Heart left ventricle (tissue), 16 donors: ENCODE data around the gene LDHD. TPM values are rescaled to one million over a fixed set of nuclear protein-coding genes. Genes with fewer than 3 reads are reported as not detected.
A peak's percentile ranks its signal among the peaks of the same experiment; 100 is the strongest.

ENCODE experiments used
- ATAC-seq, 4 donors: fragments of 200-7000 bp; cut with Tn5 transposase; one replicate each; pipeline ENCODE4 v1.9.1; 2020 to 2022; ENCODE audit warnings: moderate library complexity in 4 of 4, mild to moderate bottlenecking in 3 of 4, moderate number of reproducible peaks in 1 of 4
- DNase-seq, 5 donors: peaks; one replicate each; pipeline ENCODE4 v3.0.0-alpha.2; 2020
- H3K27ac ChIP-seq, 12 donors: fragments of 200-600 bp; sonication (generic) in 4 of 12; one replicate each; pipeline versions ENCODE4 v1.5.0 to v1.8.0; 2016 to 2022; ENCODE audit warnings: mild to moderate bottlenecking in 2 of 12
- H3K27me3 ChIP-seq, 9 donors: fragments of 200-600 bp; sonication (generic) in 2 of 9; one replicate each; pipeline versions ENCODE4 v1.5.1 to v1.8.0; 2016 to 2022; ENCODE audit warnings: mild to moderate bottlenecking in 3 of 9
- H3K36me3 ChIP-seq, 9 donors: fragments of 200-600 bp; sonication (generic) in 2 of 9; one replicate each; pipeline versions ENCODE4 v1.5.0 to v1.8.0; 2018 to 2022; ENCODE audit warnings: mild to moderate bottlenecking in 2 of 9
- H3K4me1 ChIP-seq, 12 donors: fragments of 200-600 bp; sonication (generic) in 4 of 12; one replicate each; pipeline versions ENCODE4 v1.5.0 to v1.8.0; 2016 to 2022; ENCODE audit warnings: mild to moderate bottlenecking in 3 of 12
- H3K4me3 ChIP-seq, 12 donors: fragments of 200-600 bp; sonication (generic) in 4 of 12; one replicate each; pipeline versions ENCODE4 v1.5.0 to v1.8.0; 2017 to 2022; ENCODE audit warnings: mild to moderate bottlenecking in 9 of 12, moderate library complexity in 4 of 12
- H3K9me3 ChIP-seq, 12 donors: fragments of 200-600 bp; sonication (generic) in 4 of 12; one replicate each; pipeline versions ENCODE4 v1.5.0 to v1.8.0; 2016 to 2022; ENCODE audit warnings: mild to moderate bottlenecking in 1 of 12
- CTCF ChIP-seq, 12 donors: fragments of 200-600 bp; sonication (generic) in 4 of 12; IDR thresholded peaks; one replicate each; pipeline versions ENCODE4 v1.5.0 to v1.8.0; 2018 to 2022; ENCODE audit warnings: antibody characterized with exemption in 12 of 12, mild to moderate bottlenecking in 5 of 12
- POLR2A ChIP-seq, 2 donors: fragments of 450-650 bp; IDR thresholded peaks; one replicate each; pipeline ENCODE4 v1.6.1; 2017; ENCODE audit warnings: antibody characterized with exemption in 2 of 2, mild to moderate bottlenecking in 2 of 2, moderate library complexity in 2 of 2
- WGBS, 4 donors: extraction: QIAGEN DNeasy Blood & Tissue Kit in 2 of 4; methylation state at CpG; one replicate each; pipeline versions ENCODE4 v1.1.5 to v1.1.7; 2013 to 2018; 5-methylcytosine and 5-hydroxymethylcytosine counted together
- intact Hi-C, 10 donors: fragments of 100-400 bp; cut with DNase I; formaldehyde crosslinking; loops; one replicate each; pipeline versions ENCODE4 v1.11.1 to v1.14.2; 2022
- polyA plus RNA-seq, 2 donors: library from polyadenylated mRNA; stranded (reverse); fragments of 200-250 nt; gene quantifications; one replicate each; pipeline ENCODE4 v1.2.3, GENCODE V29; 2013
- total RNA-seq, 9 donors: library from RNA; depleted of rRNA in 2 of 9; stranded (reverse); fragments of >200 nt in 2 of 9; fragmentation: NEBNext Ultra II Directional in 3 of 9; extraction: Animal tissue kit (Norgen Biotek cat#: 25700) in 3 of 9; gene quantifications; one replicate each; pipeline versions ENCODE4 v1.1.0 to v1.2.4, GENCODE V29; 2016 to 2023
- donor health status: ischemic (EF 13 %, LVEDD 7.1; RV severe dilation, severe dysfunction).
- donor health status: healthy with polysubstance abuse.
- donor health status: DM: no; HTN: yes; CAD: no.
- donor health status: DM: no; HTN: no; CAD: no.
- donor health status: ischemic (EF 25% LVEDD 6.9; RV normal size, moderate dysfunction).
- donor health status: ischemic (EF 25% LVEDD 5.7; RV mildly dilated, moderate dysfunction).
- donor health status: healthy.
- donor health status: DM: yes; HTN: yes; CAD: no.
- donor health status: ischemic (EF 35%, LVEDD 5.7; RV mildly dilated, moderate dysfunction).
- donor health status: nonischemic (EF 11% LVEDD 7.7; RV severe dilation, severe dysfunction).
- donor health status: DM: yes; HTN: yes; CAD: no.
- donor health status: PGD.
- donor health status: ischemic (EF 29% LVEDD 5.4; RV normal size, mild dysfunction).
- donor health status: nonischemic (EF 23%, LVEDD 6.1; RV moderate dilation, normal function).

LDHD gene
- total and polyA plus RNA-seq, 11 donors, result 49.0 to 185 (median 90.6) TPM

DNA sequence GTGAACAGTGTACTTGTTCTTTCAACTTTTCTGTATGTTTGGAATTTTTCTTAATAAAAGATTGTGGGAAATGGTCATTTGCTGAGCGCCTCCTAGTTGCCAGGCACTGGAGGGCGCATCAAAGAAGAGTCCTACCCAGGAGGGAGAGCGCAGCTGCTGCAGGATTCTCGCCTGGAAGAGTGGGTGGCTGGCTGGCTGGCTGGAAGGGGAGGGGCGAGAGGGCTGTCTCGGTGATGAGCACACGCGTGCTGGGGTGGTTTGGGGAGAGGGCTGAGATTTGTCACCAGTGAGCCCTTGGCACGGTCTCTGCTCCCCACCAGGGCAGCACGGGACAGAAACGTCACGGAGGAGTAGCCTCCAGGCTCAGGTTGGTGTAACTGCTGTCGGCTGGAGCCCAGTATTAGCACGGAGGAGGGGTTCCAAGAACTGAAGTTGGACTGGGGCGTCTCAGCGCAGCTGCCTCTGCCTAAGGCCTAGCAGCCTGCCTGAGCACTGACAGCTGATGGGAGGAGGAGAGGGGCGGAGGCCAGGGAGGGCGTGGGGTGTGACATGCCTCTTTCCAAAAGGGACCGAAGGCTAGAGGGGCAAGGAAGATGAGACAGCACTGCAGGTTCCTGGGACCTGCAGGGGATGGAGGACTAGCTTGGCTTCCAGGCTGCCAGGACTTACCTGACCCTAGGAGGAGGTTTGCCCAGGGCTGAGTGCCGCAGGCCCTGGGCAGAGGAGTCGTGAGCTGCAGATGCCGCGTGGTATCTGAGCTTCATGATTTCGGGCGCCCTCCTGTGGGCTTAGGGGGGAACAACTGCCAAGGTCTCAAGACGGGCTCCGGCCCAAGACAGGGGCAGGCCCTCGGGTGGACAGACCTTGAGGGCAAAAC, 5.7 kb downstream of the LDHD start:
- Histone ChIP-seq H3K27me3 (peaks cover 0 to 8% (median 0%) of the 10 kb centered on the region in 9 donors), H3K4me3 (peak overlapping the region in 9 of 12 donors; percentile 11 to 43 (median 34)), H3K27ac (peak overlapping the region in 11 of 12 donors; percentile 77 to 98 (median 91)), H3K4me1 (peaks cover 6 to 92% (median 56%) of the 10 kb centered on the region in 12 donors), H3K36me3 (peaks cover 0 to 9% (median 0%) of the 10 kb centered on the region in 9 donors), H3K9me3 (no peaks in the 10 kb centered on the region)
- TF ChIP-seq POLR2A (IDR thresholded peaks at IDR 0.05) (no peak), CTCF (IDR thresholded peaks at IDR 0.05) (peak; percentile 85 to 97 (median 93))
- ATAC-seq, result peak; percentile 39 to 65 (median 58)
- 14 to 21% (median 16%) methylated on average over 27 to 28 of the region's 28 CpGs for WGBS, 4 donors
- peak; percentile 88 to 94 (median 91) for DNase-seq
- intact Hi-C loops, result loop anchor here (1.0 to 10.0 kb wide), 9 partner anchors 24 to 396 kb away; partner anchors contain the start of genes ZNRF1 (in 3 of the 10) and ZFP1 (in 1 of the 10)

DNA sequence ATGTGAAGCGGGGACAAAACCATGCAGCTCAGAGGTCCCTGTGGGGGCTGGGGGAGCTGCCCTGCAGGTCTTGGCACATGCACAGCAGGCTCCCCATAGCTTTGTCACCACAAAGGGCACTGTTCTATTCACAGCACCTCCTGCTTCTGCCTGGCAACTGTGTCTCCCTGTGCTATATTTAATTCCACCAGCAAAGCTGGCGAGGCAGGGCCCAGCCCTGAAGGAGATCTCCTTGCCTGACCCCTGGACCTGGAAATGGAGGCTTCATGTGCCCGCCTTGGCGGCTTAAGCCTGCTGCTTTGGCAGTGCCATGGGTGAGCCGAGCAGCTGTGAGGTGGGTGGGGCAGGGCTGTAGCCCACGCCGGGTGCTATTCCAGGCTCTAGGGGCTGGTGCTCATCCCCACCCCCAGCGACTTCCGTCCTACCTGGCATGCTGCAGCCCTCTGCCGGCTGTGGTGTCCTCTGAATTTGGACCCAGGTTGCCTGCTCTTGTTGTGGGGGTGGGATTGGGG, 6.8 kb downstream of the LDHD start:
- 42 to 65% (median 55%) methylated on average over 9 to 10 of the region's 10 CpGs for WGBS, 4 donors

DNA sequence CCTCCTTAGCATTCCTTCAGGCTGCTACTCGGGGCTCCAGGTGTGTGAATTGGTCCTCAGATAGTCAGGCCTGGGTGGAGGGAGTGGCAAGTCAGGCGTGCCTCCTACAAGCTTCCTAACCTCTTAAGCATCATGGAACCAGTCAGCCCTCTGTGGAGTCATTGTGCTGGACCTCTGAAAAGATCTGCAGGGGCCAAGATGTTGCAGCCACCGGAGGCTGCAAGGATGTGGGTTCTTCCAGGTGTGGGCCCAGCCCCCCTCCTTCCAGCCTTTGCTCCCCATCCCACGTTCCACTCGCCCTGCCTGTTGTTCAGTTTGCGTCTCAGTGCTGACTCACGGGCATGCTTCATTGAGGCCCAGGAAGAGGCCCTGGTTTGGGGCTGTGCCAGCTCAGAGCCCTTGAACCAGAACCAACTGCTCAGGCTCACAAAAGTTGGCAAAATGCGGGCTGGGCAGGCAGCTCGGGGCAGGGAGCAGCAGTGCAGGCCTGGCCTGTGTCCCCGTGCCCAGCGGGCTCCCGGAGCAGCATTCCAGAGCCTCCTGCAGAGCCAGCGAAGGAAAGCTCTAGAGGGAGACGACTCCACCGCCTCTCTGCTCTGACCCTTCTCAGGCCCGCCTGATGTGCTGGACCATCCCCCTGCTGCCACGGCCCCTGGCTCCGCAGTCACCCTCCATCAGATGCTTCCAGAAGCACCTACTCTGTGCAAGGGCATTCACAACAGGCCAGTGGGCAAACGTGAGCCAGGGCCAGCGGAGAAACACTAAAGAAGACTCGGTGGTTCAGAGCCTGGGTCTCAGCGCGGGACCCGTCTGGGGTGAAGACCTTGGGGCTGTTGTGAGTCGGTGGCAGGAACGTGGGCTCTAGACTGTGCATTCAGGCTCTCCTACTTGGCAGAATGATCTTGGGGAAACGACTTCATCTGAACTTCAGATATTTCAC, 7.5 kb downstream of the LDHD start:
- 41 to 57% (median 47%) methylated on average over 17 to 27 of the region's 27 CpGs for WGBS, 4 donors
- TF ChIP-seq CTCF (IDR thresholded peaks at IDR 0.05) (no peak), POLR2A (IDR thresholded peaks at IDR 0.05) (no peak)
- peak overlapping the region in 5 of 12 donors; percentile 15 to 43 (median 18) for H3K4me3 ChIP-seq
- H3K36me3 ChIP-seq, result peaks cover 0 to 8% (median 0%) of the 10 kb centered on the region in 9 donors
- H3K27me3 ChIP-seq, result peaks cover 0 to 8% (median 0%) of the 10 kb centered on the region in 9 donors
- H3K9me3 ChIP-seq, result no peaks in the 10 kb centered on the region
- H3K27ac ChIP-seq, result peak overlapping the region; percentile 77 to 98 (median 89)
- DNase-seq (peak; percentile 84 to 93 (median 91)), ATAC-seq (peak; percentile 41 to 56 (median 54))
- peaks cover 11 to 95% (median 64%) of the 10 kb centered on the region in 12 donors for H3K4me1 ChIP-seq
- intact Hi-C loops, result loop anchor here in 4 of 10 donors (5.0 to 10.0 kb wide), 4 partner anchors 47 to 67 kb away; no protein-coding TSS in a partner anchor

More for the DNA sequence above, 6.8 kb downstream of the LDHD start:
- TF ChIP-seq POLR2A (IDR thresholded peaks at IDR 0.05) (peak in 1 of 2 donors; percentile 9), CTCF (IDR thresholded peaks at IDR 0.05) (peak in 2 of 12 donors; percentile 11 to 18)
- H3K27ac ChIP-seq, result peak overlapping the region; percentile 77 to 98 (median 89)
- ATAC-seq (peak; percentile 62 to 71 (median 68)), DNase-seq (peak; percentile 78 to 92 (median 80))
- H3K27me3 ChIP-seq, result peaks cover 0 to 8% (median 0%) of the 10 kb centered on the region in 9 donors
- peaks cover 11 to 92% (median 61%) of the 10 kb centered on the region in 12 donors for H3K4me1 ChIP-seq
- intact Hi-C loops, result loop anchor here in 9 of 10 donors (2.0 to 10.0 kb wide), 11 partner anchors 39 to 395 kb away; partner anchors contain the start of genes ZNRF1 (in 3 of the 9) and ZFP1 (in 1 of the 9)
- peaks cover 0 to 9% (median 0%) of the 10 kb centered on the region in 9 donors for H3K36me3 ChIP-seq
- H3K9me3 ChIP-seq, result no peaks in the 10 kb centered on the region
- H3K4me3 ChIP-seq, result peak overlapping the region in 6 of 12 donors; percentile 11 to 43 (median 19)
